Muscle layer of duodenum (tissue), 2 donors: ENCODE data around the gene TRERF1.
A peak's percentile ranks its signal among the peaks of the same experiment; 100 is the strongest.

Experiments used
- H3K27ac ChIP-seq: one replicate; pipeline ENCODE4 v1.7.0; 2013; ENCODE audit warnings: mild to moderate bottlenecking, low read length
- H3K27me3 ChIP-seq: one replicate; pipeline ENCODE4 v1.7.0; 2013; ENCODE audit warnings: low read depth, mild to moderate bottlenecking, control low read depth, low read length
- H3K36me3 ChIP-seq, 2 donors: one replicate each; pipeline ENCODE4 v1.7.0; 2013; ENCODE audit warnings: low read length in 2 of 2, control low read depth in 1 of 2, mild to moderate bottlenecking in 1 of 2; ENCODE audit not compliant: insufficient read depth in 2 of 2, control insufficient read depth in 1 of 2
- H3K4me1 ChIP-seq, 2 donors: one replicate each; pipeline ENCODE4 v1.7.0; 2013; ENCODE audit warnings: low read length in 2 of 2, mild to moderate bottlenecking in 2 of 2, control low read depth in 1 of 2, moderate library complexity in 1 of 2; ENCODE audit not compliant: insufficient read depth in 2 of 2, control insufficient read depth in 1 of 2
- H3K4me3 ChIP-seq, 2 donors: one replicate each; pipeline ENCODE4 v1.7.0; 2013; ENCODE audit warnings: low read length in 2 of 2, low read depth in 1 of 2, mild to moderate bottlenecking in 1 of 2
- H3K9me3 ChIP-seq, 2 donors: one replicate each; pipeline ENCODE4 v1.7.0; 2013; ENCODE audit warnings: low read length in 2 of 2, control low read depth in 1 of 2, mild to moderate bottlenecking in 1 of 2; ENCODE audit not compliant: control insufficient read depth in 1 of 2
- donor health status: healthy.

TRERF1 gene

DNA sequence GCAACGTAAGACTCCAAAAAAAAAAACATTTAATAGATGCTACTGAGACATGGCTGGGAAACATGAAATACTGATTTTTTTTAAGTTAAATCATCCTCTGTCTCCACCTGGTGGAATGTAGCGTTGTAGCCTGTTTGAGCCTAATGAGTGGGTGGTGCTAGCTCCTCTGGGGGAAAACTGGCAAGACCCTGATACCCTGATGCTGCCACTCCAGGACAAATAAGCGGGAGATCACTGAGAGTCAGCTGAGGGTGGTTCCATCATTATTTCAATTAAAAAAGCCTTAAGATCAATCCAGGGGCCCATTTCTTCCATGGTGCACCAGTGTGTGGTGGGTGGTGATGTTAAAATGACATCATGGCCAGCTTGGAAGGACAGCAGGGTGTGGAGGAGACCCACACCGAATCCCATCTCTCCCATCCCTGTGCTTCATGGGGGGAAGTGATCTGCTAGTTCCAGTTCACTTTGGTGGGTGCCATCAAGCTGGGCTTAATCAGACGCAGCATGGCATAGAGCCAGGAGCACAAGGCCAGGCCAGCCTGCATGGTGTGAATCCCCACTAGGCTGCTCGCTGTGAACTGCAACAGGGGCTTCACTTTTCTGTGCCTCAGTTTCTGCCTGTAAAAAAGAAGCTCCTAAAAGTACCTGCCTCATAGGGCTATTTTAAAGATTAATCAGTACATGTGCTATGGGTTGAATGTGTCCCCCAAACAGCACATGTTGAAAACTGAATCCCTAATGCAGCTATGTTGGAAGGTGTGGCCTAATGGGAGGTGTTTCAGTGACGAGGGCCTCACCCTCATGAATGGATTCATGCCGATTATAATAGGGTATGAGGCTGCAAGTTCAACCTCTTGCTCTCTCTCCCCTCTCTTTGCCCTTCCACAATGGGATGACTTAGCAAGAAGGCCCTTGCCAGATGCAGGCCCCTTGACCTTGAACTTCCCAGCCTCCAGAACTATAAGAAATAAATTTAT, 221.1 kb downstream of the TRERF1 start:
- no peaks in the 10 kb centered on the region for H3K9me3 ChIP-seq
- H3K4me1 ChIP-seq = no peaks in the 10 kb centered on the region
- no peaks in the 10 kb centered on the region for H3K27me3 ChIP-seq
- no peak overlapping the region for H3K27ac ChIP-seq
- H3K36me3 ChIP-seq = peaks cover 12 to 22% of the 10 kb centered on the region in 2 donors
- H3K4me3 ChIP-seq = no peak overlapping the region

DNA sequence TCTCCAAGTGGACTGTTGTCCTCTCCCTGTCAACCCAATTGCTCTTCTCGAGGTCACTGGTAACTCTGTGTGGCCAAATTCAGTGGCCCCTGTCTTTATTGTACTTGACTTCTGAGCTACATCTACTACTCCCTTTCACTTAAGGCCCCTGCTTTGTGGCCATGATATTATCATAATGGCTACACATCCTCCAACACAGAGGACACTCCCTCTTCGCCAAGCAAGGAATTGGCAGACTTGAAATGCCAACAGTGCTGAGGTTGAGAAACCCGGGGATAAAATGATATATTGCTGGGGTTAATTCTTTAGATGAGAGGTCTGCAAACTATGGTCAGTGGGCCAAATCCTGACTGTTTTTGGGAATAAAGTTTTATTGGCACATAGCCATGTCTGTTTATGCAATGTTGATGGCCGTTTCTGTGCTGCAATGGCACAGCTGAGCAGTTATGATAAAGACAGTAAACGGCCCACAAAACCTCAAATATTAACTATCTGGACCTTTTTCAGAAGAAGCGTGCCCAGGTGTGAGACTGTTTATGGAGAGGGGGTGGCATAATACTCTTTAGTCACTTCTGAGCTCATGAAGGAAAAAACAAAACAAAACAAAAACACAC, 222.1 kb downstream of the TRERF1 start:
- peaks cover 11 to 22% of the 10 kb centered on the region in 2 donors for H3K36me3 ChIP-seq
- H3K27ac ChIP-seq = no peak overlapping the region

DNA sequence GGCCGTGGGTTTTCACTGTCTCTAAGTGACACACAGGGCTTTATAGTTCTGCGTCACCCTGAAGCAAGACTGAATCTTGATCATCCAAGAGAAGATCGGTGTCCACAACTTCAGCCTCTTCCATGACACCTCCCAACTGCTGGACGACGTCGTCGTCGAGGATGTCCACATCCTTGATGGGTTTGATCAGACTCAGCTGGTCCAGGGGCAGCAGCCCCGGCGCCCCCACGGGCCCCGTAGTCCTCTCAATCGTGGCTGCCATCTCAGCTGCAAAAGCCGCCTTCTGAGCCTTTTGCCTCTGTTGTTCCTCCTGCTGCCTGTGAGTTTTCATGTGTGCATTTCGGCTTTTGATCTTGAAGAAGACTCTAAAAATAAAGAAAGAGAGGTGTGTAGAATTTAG, 223.4 kb downstream of the TRERF1 start:
- H3K4me1 ChIP-seq = no peaks in the 10 kb centered on the region
- no peak overlapping the region for H3K4me3 ChIP-seq
- H3K9me3 ChIP-seq = no peaks in the 10 kb centered on the region
- no peak overlapping the region for H3K27ac ChIP-seq
- H3K27me3 ChIP-seq = no peaks in the 10 kb centered on the region
- H3K36me3 ChIP-seq = peaks cover 11 to 22% of the 10 kb centered on the region in 2 donors

More for the DNA sequence above, 222.1 kb downstream of the TRERF1 start:
- Histone ChIP-seq H3K4me1 (no peaks in the 10 kb centered on the region), H3K4me3 (no peak overlapping the region), H3K27me3 (no peaks in the 10 kb centered on the region), H3K9me3 (no peaks in the 10 kb centered on the region)

DNA sequence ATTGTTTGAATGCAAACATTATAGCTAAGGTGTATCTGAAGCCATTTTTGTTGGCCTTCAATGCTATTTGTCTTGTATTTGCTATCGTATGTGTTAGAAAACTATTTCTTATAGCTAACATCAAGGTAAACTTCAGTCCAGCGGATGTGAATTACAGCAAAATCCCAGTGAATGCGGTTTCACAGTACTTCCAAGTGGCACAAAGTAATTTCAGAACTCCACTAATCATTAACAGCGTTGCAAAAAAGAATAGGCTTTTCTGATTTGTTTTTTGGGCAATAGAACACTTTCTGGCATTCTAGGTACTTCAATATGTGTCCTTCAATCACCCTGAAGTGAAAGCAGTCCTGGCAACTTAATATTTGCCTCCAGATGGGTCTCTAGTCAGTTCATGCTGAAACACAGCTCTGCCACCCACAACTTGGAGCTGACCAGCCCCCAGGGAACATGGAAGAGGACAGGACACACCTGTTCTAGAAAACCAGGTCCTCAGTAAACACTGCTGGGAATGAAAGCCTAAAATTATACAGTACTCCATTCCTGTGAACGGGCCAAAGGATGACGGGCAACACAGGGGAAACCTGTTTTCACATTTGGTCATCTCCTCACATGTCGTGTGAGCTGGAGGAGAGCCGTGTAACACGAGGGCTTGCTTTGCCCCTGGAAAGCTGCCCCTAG, 224.4 kb downstream of the TRERF1 start:
- H3K27ac ChIP-seq = peak overlapping the region; percentile 48
- no peaks in the 10 kb centered on the region for H3K9me3 ChIP-seq
- no peaks in the 10 kb centered on the region for H3K27me3 ChIP-seq
- peaks cover 4 to 16% of the 10 kb centered on the region in 2 donors for H3K36me3 ChIP-seq
- no peaks in the 10 kb centered on the region for H3K4me1 ChIP-seq
- no peak overlapping the region for H3K4me3 ChIP-seq

DNA sequence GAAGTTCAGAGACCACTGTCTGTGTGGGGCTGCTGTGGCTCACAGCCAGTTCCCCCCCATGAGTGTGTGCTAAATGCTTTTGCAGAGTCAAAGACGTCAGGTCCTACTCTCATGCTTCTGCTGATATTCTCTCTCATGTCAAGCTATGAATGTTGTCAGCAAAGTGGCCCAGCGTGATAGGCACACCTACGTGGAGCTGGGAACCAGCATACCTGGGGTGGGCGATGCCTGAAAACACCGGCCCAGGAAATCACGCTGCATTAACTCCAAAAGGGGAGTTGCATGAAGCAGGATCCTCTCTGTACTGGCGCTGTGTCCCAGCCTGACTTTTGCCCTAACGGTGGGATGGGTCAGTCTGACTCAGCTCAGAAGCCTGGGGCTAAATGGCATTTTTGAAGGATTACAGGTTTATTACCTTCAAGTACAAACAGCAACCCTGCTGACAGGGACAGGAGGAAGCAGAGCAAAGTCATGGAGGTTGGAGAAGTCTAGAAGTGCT, 225.0 kb downstream of the TRERF1 start:
- Histone ChIP-seq H3K27ac (peak overlapping the region; percentile 48), H3K27me3 (no peaks in the 10 kb centered on the region), H3K36me3 (peaks cover 4 to 10% of the 10 kb centered on the region in 2 donors), H3K4me1 (no peaks in the 10 kb centered on the region), H3K4me3 (no peak overlapping the region), H3K9me3 (no peaks in the 10 kb centered on the region)

DNA sequence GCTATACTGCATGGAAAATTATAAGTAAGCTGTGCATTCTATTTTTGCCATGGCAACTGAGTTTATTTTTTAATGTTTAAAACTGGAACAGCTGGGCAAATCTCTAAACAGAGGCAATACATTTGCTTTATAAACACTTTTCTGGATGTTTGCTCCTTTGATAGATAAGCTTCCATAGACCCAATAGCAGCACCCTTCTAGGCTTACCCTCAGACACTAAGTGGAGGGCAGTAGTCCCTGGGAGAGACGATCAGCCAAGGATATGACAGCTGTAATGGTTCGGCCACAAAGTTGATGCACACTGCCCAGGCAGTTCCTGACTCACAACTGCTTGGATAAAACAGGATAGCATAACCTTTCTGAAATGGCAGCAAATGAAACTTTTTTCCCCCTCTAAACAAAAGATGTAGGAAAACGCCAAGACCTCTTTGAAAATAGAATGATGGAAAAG, 225.5 kb downstream of the TRERF1 start:
- Histone ChIP-seq H3K36me3 (peaks cover 4 to 6% of the 10 kb centered on the region in 2 donors), H3K27ac (peak overlapping the region; percentile 48), H3K4me3 (no peak overlapping the region)

DNA sequence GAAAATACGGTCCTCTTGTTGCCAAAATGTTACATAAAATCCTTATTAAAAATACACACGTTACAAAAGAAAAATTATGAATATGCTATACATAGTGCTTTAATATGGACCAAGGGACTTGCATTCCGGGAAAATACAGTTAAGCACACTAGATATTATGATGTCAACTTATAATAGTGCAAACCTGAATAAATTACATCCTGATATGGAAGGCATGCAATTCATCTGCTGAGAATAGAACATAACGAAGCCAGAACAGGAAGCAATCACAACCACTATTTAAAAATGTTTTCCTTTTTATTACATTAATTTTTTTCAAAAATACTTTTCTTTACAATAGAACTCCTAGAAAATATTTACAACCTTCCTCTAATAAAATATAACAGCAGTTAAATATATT, 226.3 kb downstream of the TRERF1 start:
- H3K9me3 ChIP-seq = no peaks in the 10 kb centered on the region
- H3K4me3 ChIP-seq = no peak overlapping the region
- peaks cover under 1 to 6% of the 10 kb centered on the region in 2 donors for H3K36me3 ChIP-seq
- H3K27ac ChIP-seq = no peak overlapping the region
- no peaks in the 10 kb centered on the region for H3K4me1 ChIP-seq
- no peaks in the 10 kb centered on the region for H3K27me3 ChIP-seq

More for the DNA sequence above, 225.5 kb downstream of the TRERF1 start:
- no peaks in the 10 kb centered on the region for H3K27me3 ChIP-seq
- no peaks in the 10 kb centered on the region for H3K9me3 ChIP-seq
- no peaks in the 10 kb centered on the region for H3K4me1 ChIP-seq

DNA sequence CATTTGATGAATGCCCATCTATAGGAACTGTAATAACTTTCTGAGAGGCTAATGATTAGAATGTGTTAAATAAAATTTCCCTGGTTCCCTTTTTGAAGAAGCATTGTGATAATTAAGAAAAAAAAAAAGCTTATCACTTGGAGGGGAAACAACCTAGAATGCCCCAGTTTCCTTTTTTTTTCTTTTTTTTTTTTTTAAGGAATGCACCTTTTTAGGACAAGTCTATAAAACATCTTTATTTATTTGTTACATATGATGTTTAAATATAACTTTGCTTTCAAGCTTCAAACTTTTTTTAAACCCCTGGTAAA, 226.7 kb downstream of the TRERF1 start:
- peak overlapping the region; percentile 10 for H3K27ac ChIP-seq
- H3K4me1 ChIP-seq = no peaks in the 10 kb centered on the region
- H3K9me3 ChIP-seq = no peaks in the 10 kb centered on the region
- peaks cover 0 to 6% of the 10 kb centered on the region in 2 donors for H3K36me3 ChIP-seq
- no peak overlapping the region for H3K4me3 ChIP-seq
- H3K27me3 ChIP-seq = no peaks in the 10 kb centered on the region

DNA sequence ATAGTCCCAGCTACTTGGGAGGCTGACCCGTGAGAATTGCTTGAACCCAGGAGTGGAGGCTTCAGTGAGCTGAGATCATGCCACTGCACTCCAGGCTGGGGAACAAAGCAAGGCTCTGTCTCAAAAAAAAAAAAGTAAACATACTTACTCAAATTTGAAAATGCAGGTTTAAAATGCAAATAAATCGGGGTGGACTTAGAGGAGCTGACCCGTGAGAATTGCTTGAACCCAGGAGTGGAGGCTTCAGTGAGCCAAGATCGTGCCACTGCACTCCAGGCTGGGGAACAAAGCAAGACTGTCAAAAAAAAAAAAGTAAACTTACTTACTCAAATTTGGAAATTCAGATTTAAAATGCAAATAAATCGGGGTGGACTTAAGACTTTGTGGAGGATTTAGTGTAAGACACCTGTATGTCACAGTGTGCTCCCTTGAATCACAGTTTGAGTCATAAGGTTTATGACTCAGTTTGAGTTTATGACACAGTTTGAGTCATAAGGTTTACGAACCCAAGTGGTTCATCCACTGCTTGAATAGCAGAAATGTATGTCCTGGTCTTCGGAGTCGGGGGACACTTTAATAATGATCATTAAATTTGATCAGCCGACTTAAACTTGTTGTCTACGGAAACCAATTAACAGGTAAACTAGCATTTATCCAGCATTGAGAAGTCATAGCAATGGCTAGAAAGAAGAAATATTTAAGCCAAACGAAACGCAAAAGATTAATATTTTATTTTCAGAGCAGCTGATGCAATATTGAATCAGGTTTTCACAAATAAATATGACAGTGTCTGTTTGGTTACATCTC, 227.3 kb downstream of the TRERF1 start:
- no peaks in the 10 kb centered on the region for H3K9me3 ChIP-seq
- H3K36me3 ChIP-seq = peaks cover 0 to 6% of the 10 kb centered on the region in 2 donors

DNA sequence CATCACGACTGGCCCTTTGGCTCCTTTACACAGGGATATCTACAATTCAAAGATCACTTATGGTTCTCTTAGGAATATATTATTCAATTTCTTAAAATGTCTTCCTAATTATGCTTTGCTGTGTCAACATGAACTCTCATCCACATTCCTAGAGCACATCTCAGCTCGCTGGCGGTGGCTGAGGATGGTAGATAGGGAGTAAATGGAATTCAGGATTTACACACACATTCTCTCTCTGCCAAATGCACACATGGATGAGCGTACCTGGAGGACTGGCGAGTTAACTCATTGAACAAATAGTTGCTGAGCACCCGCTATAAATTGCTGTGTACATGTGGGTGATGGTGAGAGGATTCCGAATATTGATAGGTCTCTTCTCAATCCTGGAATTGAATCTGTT, 229.3 kb downstream of the TRERF1 start:
- Histone ChIP-seq H3K36me3 (peaks cover 0 to 3% of the 10 kb centered on the region in 2 donors), H3K9me3 (no peaks in the 10 kb centered on the region), H3K4me3 (no peak overlapping the region), H3K4me1 (peaks cover 0 to 4% of the 10 kb centered on the region in 2 donors), H3K27me3 (no peaks in the 10 kb centered on the region), H3K27ac (no peak overlapping the region)

More for the DNA sequence above, 227.3 kb downstream of the TRERF1 start:
- Histone ChIP-seq H3K4me3 (no peak overlapping the region), H3K27ac (peak overlapping the region; percentile 10), H3K4me1 (no peaks in the 10 kb centered on the region), H3K27me3 (no peaks in the 10 kb centered on the region)
